NCI-H2171 treated with DMSO at 0.1 percent for 48 hours (cell line): ENCODE data around the gene OR4S2.

ENCODE experiments used
- DNase-seq: peaks from one replicate; lab custom pipeline; 2025; lab: John Stamatoyannopoulos, UW

Gene OR4S2

GRCh38 chr11:55648027-55648426 is at the start of gene OR4S2:
TSS of gene OR4S2 (plus strand) at chr11:55648327. CDS start at chr11:55650904, 2,577 bp downstream.
- DNase-seq, result no peak

- no peak for DNase-seq
Measured at GRCh38 chr11:55607545-55607944, 40.6 kb upstream of the OR4S2 start, which contains the start of gene OR4C11. TSS of gene OR4C11 (minus strand) at chr11:55607645. CDS start at chr11:55604373, 3,272 bp downstream.

GRCh38 chr11:55624531-55624930 is 23.6 kb upstream of the OR4S2 start:
- DNase-seq, result no peak

- no peak for DNase-seq
Measured at GRCh38 chr11:55634813-55635212, 13.3 kb upstream of the OR4S2 start, which contains the start of gene OR4P4. TSS of gene OR4P4 (plus strand) at chr11:55635113.

GRCh38 chr11:55652560-55652959 is 4.4 kb downstream of the OR4S2 start:
- no peak for DNase-seq

- DNase-seq, result no peak
Measured at GRCh38 chr11:55655096-55655495, 7.0 kb downstream of the OR4S2 start.

- no peak for DNase-seq
Measured at GRCh38 chr11:55658031-55658573, 10.0 kb downstream of the OR4S2 start.

- DNase-seq, result no peak
Measured at GRCh38 chr11:55658608-55659007, 10.5 kb downstream of the OR4S2 start.

- DNase-seq, result no peak
Measured at GRCh38 chr11:55661901-55662300, 13.8 kb downstream of the OR4S2 start, which contains the start of gene OR4C6. TSS of gene OR4C6 (plus strand) at chr11:55662201. CDS start at chr11:55665167, 2,966 bp downstream.

- no peak for DNase-seq
Measured at GRCh38 chr11:55669376-55669775, 21.2 kb downstream of the OR4S2 start.

- DNase-seq, result no peak
Measured at GRCh38 chr11:55673860-55674259, 25.7 kb downstream of the OR4S2 start.

- DNase-seq, result no peak
Measured at GRCh38 chr11:55697817-55698216, 49.7 kb downstream of the OR4S2 start.

- DNase-seq, result no peak
Measured at GRCh38 chr11:55701429-55701828, 53.3 kb downstream of the OR4S2 start.
